GM13977 (cell line): ENCODE results near the gene MRPL54.
"Not testable (repeated sequence)": the region's sequence is repeated elsewhere in the genome, so short reads cannot be mapped to it uniquely, and the experiment has no call there.

Experiments
- DNase-seq: peaks from one replicate; pipeline ENCODE4 v3.0.0; 2012; ENCODE audit warnings: low spot score
- in situ Hi-C: fragments of 300-500 bp; cut with MboI; formaldehyde crosslinking; loops from one replicate; pipeline ENCODE4 v1.12.0; 2022; ENCODE audit warnings: low sequenced_read_pairs, low pct_unique_long_range_greater_than_20kb, mixed read lengths, inconsistent platforms; ENCODE audit not compliant: unreplicated experiment
- TF ChIP-seq, protein P1 (sequence below): IDR thresholded peaks from 2 replicates; pipeline ENCODE4 v1.5.1; 2012; ENCODE audit warnings: mild to moderate bottlenecking, control low read depth; ENCODE audit not compliant: insufficient read depth; ENCODE audit errors: extremely low read depth, missing control alignments

Gene MRPL54

GRCh38 chr19:3752492-3752891 is 10.0 kb upstream of the MRPL54 start:
- TF ChIP-seq, protein P1, sequence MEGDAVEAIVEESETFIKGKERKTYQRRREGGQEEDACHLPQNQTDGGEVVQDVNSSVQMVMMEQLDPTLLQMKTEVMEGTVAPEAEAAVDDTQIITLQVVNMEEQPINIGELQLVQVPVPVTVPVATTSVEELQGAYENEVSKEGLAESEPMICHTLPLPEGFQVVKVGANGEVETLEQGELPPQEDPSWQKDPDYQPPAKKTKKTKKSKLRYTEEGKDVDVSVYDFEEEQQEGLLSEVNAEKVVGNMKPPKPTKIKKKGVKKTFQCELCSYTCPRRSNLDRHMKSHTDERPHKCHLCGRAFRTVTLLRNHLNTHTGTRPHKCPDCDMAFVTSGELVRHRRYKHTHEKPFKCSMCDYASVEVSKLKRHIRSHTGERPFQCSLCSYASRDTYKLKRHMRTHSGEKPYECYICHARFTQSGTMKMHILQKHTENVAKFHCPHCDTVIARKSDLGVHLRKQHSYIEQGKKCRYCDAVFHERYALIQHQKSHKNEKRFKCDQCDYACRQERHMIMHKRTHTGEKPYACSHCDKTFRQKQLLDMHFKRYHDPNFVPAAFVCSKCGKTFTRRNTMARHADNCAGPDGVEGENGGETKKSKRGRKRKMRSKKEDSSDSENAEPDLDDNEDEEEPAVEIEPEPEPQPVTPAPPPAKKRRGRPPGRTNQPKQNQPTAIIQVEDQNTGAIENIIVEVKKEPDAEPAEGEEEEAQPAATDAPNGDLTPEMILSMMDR, result no peak
- in situ Hi-C loops, result no loop called here
- DNase-seq, result no peak

DNA sequence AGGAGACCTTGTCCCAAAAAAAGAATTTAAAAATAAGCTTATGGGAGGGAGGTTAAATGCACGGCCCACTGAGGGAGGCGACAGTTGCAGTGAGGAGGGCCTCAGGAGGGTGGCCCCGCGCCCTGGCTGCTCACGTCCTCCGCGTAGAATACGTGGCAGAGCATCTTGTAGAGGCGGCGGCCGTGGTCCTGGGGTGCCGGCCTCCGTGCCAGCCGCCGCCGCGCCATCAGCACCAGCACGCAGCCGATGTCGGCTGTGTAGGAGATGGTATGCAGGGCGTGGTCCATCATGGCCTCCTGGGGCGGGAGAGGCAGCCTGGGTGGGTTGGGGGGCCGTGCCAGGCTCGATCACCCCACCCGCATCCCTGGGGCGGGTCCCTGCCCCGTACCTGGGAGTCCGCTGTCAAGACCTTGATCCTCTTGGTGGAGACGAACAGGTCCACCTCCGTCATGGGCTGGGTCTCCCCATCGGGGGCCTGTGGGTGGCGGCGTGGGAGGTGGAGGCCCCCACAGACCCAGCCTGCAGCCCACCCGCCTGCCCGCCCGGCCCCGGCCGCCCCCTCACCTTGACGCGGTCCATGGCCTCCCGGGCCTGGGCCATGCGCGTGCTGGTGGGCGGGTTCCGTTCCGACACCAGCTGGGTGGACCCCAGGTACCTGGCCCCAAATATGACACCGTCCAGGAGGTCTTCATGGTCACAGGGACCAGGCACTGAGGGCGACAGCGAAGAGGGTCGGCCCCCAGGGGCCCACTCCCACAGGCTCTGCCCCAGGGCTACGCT is 8.7 kb upstream of the MRPL54 start:
- in situ Hi-C loops, result no loop called here
- no peak for DNase-seq
- TF ChIP-seq, protein P1, result no peak

DNA sequence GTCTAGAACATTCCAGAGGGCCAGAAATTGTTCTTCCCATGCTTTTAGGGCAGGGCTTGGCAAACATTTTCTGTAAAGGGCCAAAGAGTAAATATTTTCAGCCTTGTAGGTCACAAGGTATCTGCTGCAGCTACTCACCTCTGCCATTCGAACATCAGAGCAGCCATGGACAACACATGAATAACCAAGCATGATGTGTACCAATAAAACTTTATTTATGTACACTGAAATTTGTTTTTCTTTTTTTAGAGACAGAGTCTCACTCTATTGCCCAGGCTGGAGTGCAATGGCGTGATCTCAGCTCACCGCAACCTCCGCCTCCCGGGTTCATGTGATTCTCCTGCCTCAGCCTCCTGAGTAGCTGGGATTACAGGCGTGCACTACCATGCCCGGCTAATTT is 4.8 kb upstream of the MRPL54 start:
- DNase-seq, in situ Hi-C loops: not testable (repeated sequence)

DNA sequence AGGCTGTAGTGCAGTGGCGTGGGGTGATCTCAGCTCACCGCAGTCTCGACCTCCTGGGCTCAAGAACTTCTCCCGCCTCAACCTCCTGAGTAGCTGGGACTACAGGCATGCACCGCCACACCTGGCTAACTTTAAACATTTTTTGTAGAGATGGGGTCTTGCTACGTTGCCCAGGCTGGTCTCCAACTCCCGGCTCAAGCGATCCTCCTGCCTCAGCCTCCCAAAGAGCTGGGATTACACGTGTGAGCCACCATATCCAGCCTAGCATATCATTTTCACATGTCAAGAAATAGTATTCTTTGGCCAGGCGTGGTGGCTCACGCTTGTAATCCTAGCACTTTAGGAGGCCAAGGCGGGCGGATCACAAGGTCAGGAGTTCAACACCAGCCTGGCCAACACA is 4.2 kb upstream of the MRPL54 start:
- DNase-seq, in situ Hi-C loops: not testable (repeated sequence)

- in situ Hi-C loops, result no loop called here
- DNase-seq, result no peak
- TF ChIP-seq, protein P1, result no peak
Measured at GRCh38 chr19:3759482-3760254, 2.8 kb upstream of the MRPL54 start.

DNA sequence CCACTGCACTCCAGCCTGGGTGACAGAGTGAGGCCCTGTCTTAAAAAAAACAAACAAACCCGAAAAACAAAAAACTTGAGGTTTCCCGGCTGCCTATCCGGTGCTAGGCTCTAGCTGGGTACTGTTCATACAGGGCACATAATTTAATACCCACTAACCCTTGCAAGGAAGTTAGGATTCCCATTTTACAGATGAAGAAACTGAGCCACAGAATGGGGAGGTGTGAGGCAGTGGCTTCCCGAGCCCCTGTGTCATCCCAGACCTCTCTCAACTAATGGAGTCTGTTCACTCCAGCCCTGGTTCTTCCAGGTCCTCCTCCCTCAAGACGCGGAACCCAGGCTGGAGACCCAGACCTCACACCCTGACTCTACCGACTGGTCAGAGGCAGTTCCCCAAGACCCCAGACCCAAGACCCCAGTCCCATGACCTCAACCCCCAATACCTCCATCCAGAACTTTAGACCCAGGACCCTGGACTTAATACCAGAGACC is 1.6 kb upstream of the MRPL54 start:
- TF ChIP-seq, protein P1, result no peak
- in situ Hi-C loops, result no loop called here
- no peak for DNase-seq

- in situ Hi-C loops, result no loop called here
- DNase-seq, result peak; percentile 97
- TF ChIP-seq, protein P1, result peak; percentile 90
Measured at GRCh38 chr19:3761382-3762129, 926 bp upstream of the MRPL54 start, which contains the start of gene APBA3. APBA3 (minus strand) TSS chr19:3761692; CDS start chr19:3760264, 1,428 bp downstream.
